Caco-2 (cell line): ENCODE results near the gene CCDC194. TPM values are rescaled to one million over a fixed set of nuclear protein-coding genes. Genes with fewer than 3 reads are reported as not detected.

Experiments used
- BruUV-seq: library from RNA; stranded (reverse); fragments of 400-500 nt; replicated peaks from 2 replicates; lab custom pipeline; 2021; lab: Mats Ljungman, UMichigan
- CTCF ChIA-PET: fragments of 300-600 bp; sonication (Branson Sonifier 250); formaldehyde crosslinking; loops from one replicate; lab custom pipeline; 2022; ENCODE audit warnings: antibody characterized with exemption; lab: Charles Lee
- POLR2A ChIA-PET: fragments of 300-600 bp; sonication (Branson Sonifier 250); formaldehyde crosslinking; loops from one replicate; lab custom pipeline; 2022; ENCODE audit warnings: antibody characterized with exemption; lab: Charles Lee
- DNase-seq, 2 experiments: peaks; one replicate each; pipeline versions ENCODE4 v3.0.0 to v3.0.0-alpha.2; 2020 to 2022
- H3K27me3 ChIP-seq: replicated peaks from 2 replicates; pipeline ENCODE4 v1.6.0; 2011; ENCODE audit warnings: low read length; ENCODE audit not compliant: control insufficient read depth, insufficient read depth
- H3K36me3 ChIP-seq: 2 replicates; pipeline ENCODE4 v1.5.1; 2011; ENCODE audit warnings: low read length; ENCODE audit not compliant: control insufficient read depth, insufficient read depth
- H3K4me1 ChIP-seq: fragments of 250-450 bp; sonication (Bioruptor Pico); 2 replicates; pipeline ENCODE4 v1.5.1; 2020; ENCODE audit warnings: mild to moderate bottlenecking
- H3K4me3 ChIP-seq: 2 replicates; pipeline ENCODE4 v1.5.1; 2011; ENCODE audit warnings: low read depth, mild to moderate bottlenecking, control low read depth, low read length
- H3K9me3 ChIP-seq: fragments of 250-450 bp; sonication (Bioruptor Pico); 2 replicates; pipeline ENCODE4 v1.5.1; 2020; ENCODE audit warnings: mild to moderate bottlenecking, moderate library complexity
- H3K27ac Mint-ChIP-seq: one replicate; pipeline ENCODE4 v1.8.0; 2022; ENCODE audit warnings: mixed read lengths; ENCODE audit not compliant: unreplicated experiment
- H3K27me3 Mint-ChIP-seq: one replicate; pipeline ENCODE4 v1.8.0; 2022; ENCODE audit warnings: mixed read lengths; ENCODE audit not compliant: insufficient read depth, unreplicated experiment
- H3K36me3 Mint-ChIP-seq: one replicate; pipeline ENCODE4 v1.8.0; 2022; ENCODE audit warnings: mild to moderate bottlenecking, mixed read lengths; ENCODE audit not compliant: insufficient read depth, unreplicated experiment
- H3K4me1 Mint-ChIP-seq: one replicate; pipeline ENCODE4 v1.8.0; 2022; ENCODE audit warnings: low read depth, mixed read lengths; ENCODE audit not compliant: unreplicated experiment
- H3K4me3 Mint-ChIP-seq: one replicate; pipeline ENCODE4 v1.8.0; 2022; ENCODE audit warnings: mild to moderate bottlenecking, moderate library complexity, mixed read lengths; ENCODE audit not compliant: unreplicated experiment
- H3K9me3 Mint-ChIP-seq: one replicate; pipeline ENCODE4 v1.8.0; 2022; ENCODE audit warnings: mixed read lengths; ENCODE audit not compliant: unreplicated experiment
- CTCF ChIP-seq, 2 experiments: fragments of 200-600 bp in 1 of 2; IDR thresholded peaks; 1 replicate in 1 of 2; 2 replicates in 1 of 2; pipeline versions ENCODE4 v1.5.1 to v1.8.0; 2011 to 2022; ENCODE audit warnings: antibody characterized with exemption in 1 of 2, control low read depth in 1 of 2, inconsistent platforms in 1 of 2, low read depth in 1 of 2, low read length in 1 of 2, mild to moderate bottlenecking in 1 of 2, moderate library complexity in 1 of 2; ENCODE audit not compliant: insufficient read depth in 1 of 2, severe bottlenecking in 1 of 2, unreplicated experiment in 1 of 2
- intact Hi-C: fragments of 100-400 bp; cut with micrococcal nuclease; formaldehyde crosslinking; loops from one replicate; pipeline ENCODE4 v1.10.0; 2022; ENCODE audit not compliant: unreplicated experiment
- total RNA-seq: library from RNA; stranded (reverse); gene quantifications from 2 replicates; pipeline ENCODE4 v1.2.3, GENCODE V29; 2022

Gene CCDC194
- total RNA-seq, 1 experiment from 2014 or later = 1.3 TPM

- BruUV-seq = no TSS peak
- no peaks in the 10 kb centered on the region for H3K9me3 ChIP-seq
- H3K4me3 ChIP-seq = no peak overlapping the region
- Mint-ChIP-seq H3K36me3 (no peaks in the 10 kb centered on the region), H3K27ac (no peak overlapping the region), H3K9me3 (no peaks in the 10 kb centered on the region), H3K4me3 (no peak overlapping the region), H3K4me1 (no peaks in the 10 kb centered on the region), H3K27me3 (peaks cover 6% of the 10 kb centered on the region)
- intact Hi-C loops = no loop called here
- H3K36me3 ChIP-seq = no peaks in the 10 kb centered on the region
- no peak for DNase-seq
- H3K27me3 ChIP-seq = no peaks in the 10 kb centered on the region
- H3K4me1 ChIP-seq = no peaks in the 10 kb centered on the region
- CTCF ChIA-PET = no interaction called here
- POLR2A ChIA-PET = no interaction called here
- no peak for TF ChIP-seq CTCF (IDR thresholded peaks at IDR 0.05; ENCODE audit: insufficient read depth in 1 of 2, low read depth in 1 of 2, low read length in 1 of 2, severe bottlenecking in 1 of 2, unreplicated experiment in 1 of 2)
Observed at GRCh38 chr19:17351815-17352435, 42.1 kb downstream of the CCDC194 start.

- CTCF ChIA-PET = no interaction called here
Observed at GRCh38 chr19:17348700-17349099, 45.3 kb downstream of the CCDC194 start.

GRCh38 chr19:17347877-17348276 lies 46.1 kb downstream of the CCDC194 start:
- Mint-ChIP-seq H3K36me3 (peaks cover 5% of the 10 kb centered on the region), H3K4me1 (no peaks in the 10 kb centered on the region), H3K27ac (no peak overlapping the region), H3K4me3 (no peak overlapping the region), H3K27me3 (peaks cover 6% of the 10 kb centered on the region), H3K9me3 (no peaks in the 10 kb centered on the region)
- Histone ChIP-seq H3K9me3 (no peaks in the 10 kb centered on the region), H3K27me3 (no peaks in the 10 kb centered on the region), H3K4me1 (no peaks in the 10 kb centered on the region), H3K36me3 (no peaks in the 10 kb centered on the region), H3K4me3 (no peak overlapping the region)
- ChIA-PET CTCF (no interaction called here), POLR2A (no interaction called here)
- no peak for DNase-seq
- BruUV-seq = no TSS peak
- intact Hi-C loops = loop anchor here (5.0 kb wide), 1 partner anchor 119 kb away; no protein-coding TSS in a partner anchor
- no peak for TF ChIP-seq CTCF (IDR thresholded peaks at IDR 0.05; ENCODE audit: insufficient read depth in 1 of 2, low read depth in 1 of 2, low read length in 1 of 2, severe bottlenecking in 1 of 2, unreplicated experiment in 1 of 2)

More at GRCh38 chr19:17348700-17349099, 45.3 kb downstream of the CCDC194 start:
- no peaks in the 10 kb centered on the region for H3K27me3 ChIP-seq
- Mint-ChIP-seq H3K4me3 (no peak overlapping the region), H3K27ac (no peak overlapping the region), H3K4me1 (no peaks in the 10 kb centered on the region), H3K36me3 (peaks cover 5% of the 10 kb centered on the region), H3K27me3 (peaks cover 6% of the 10 kb centered on the region), H3K9me3 (no peaks in the 10 kb centered on the region)
- no peak for DNase-seq
- intact Hi-C loops = loop anchor here (5.0 kb wide), 1 partner anchor 119 kb away; no protein-coding TSS in a partner anchor
- H3K4me3 ChIP-seq = no peak overlapping the region
- no peak for TF ChIP-seq CTCF (IDR thresholded peaks at IDR 0.05; ENCODE audit: insufficient read depth in 1 of 2, low read depth in 1 of 2, low read length in 1 of 2, severe bottlenecking in 1 of 2, unreplicated experiment in 1 of 2)
- H3K9me3 ChIP-seq = no peaks in the 10 kb centered on the region
- BruUV-seq = no TSS peak
- H3K36me3 ChIP-seq = no peaks in the 10 kb centered on the region
- POLR2A ChIA-PET = no interaction called here
- no peaks in the 10 kb centered on the region for H3K4me1 ChIP-seq
